Measurements from ENCODE around the gene APOF. TPM values are rescaled to one million over a fixed set of nuclear protein-coding genes. Genes with fewer than 3 reads are reported as not detected.

APOF gene
- total and polyA plus RNA-seq, 9 of the 15 experiments (the other 6 are each of a cell fraction or from before 2014, with no cell fraction given): 0.09 to 0.15 (median 0.12) TPM; not detected in 5

DNA sequence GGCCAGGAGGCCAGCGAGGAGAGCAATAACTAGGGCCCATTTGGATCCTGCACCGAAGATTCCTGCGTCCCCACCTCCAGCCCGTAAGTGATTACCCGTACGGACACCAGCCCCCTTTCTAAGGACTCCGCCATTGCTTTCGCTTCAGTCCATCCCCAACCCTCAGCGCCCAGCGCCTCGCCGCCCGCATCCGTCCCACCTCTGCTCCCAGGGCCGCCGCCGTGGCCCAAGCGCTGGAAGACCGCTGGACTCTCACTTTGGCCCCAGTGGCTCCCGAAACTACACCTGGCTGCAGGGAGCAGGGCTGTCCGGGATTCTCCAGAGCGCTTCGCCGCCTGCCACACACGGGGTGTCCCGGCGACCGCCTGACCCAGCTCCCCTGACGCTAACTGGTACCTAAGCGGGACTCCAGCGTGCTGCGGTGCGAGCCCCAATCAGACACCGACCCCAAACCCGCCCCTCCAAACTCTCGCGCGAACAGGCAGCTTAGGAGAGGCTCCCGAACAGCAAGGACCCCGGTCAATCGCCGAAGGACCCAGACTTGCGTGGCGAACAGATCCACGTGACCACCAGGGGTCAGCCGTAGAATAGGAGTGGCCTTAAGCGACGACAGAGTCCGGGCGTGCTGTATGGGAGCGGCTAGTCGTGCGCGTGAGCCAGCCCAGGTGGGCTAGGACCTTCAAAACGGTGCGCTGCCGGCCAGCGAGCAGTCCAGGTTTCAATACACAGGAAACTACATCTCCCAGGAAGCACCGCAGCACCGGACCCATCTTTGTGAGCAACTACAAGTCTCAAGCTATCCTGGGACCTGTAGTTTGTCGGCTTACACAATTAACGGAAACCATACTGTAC is 46.8 kb downstream of the APOF start, which contains the start of gene CNPY2 (continued):
- TF ChIP-seq MEF2A (IDR thresholded peaks at IDR 0.05; ENCODE audit: control insufficient read depth, low read depth, low read length) (no peak), ATF7 (IDR thresholded peaks at IDR 0.05) (peak; percentile 74), SRSF9 (IDR thresholded peaks at IDR 0.05; ENCODE audit: borderline replicate concordance, low read depth, low read length) (no peak), JUNB (CRISPR knock-in tag; conservative IDR thresholded peaks at IDR 0.05) (no peak), ZNF76 (CRISPR knock-in tag; IDR thresholded peaks at IDR 0.05; ENCODE audit: borderline replicate concordance) (no peak), STAT5B (CRISPR knock-in tag; IDR thresholded peaks at IDR 0.05) (no peak), DIDO1 (tag; IDR thresholded peaks at IDR 0.05; ENCODE audit: low read depth) (no peak), ZNF444 (CRISPR knock-in tag; IDR thresholded peaks at IDR 0.05) (no peak), ETV6 (IDR thresholded peaks at IDR 0.05; ENCODE audit: borderline replicate concordance in 1 of 2, low read depth in 2 of 2, low read length in 1 of 2) (no peak), ETV6 (CRISPR knock-in tag; IDR thresholded peaks at IDR 0.05; ENCODE audit: borderline replicate concordance) (no peak), POLR3G (IDR thresholded peaks at IDR 0.05; ENCODE audit: extremely low read depth, insufficient read length, insufficient replicate concordance) (no peak), KLF16 (IDR thresholded peaks at IDR 0.05) (no peak), ESRRA (IDR thresholded peaks at IDR 0.05; ENCODE audit: borderline replicate concordance, low read depth) (0 out of 2 replicates have a peak, but pooled peaks have one; percentile 24), CCNT2 (IDR thresholded peaks at IDR 0.05; ENCODE audit: borderline replicate concordance, extremely low read depth, insufficient read length, low read depth, low read length) (peak; percentile 53), HOXB6 (CRISPR knock-in tag; IDR thresholded peaks at IDR 0.05; ENCODE audit: borderline replicate concordance) (no peak), ZNF778 (CRISPR knock-in tag; IDR thresholded peaks at IDR 0.05) (no peak), TEAD1 (CRISPR knock-in tag; IDR thresholded peaks at IDR 0.05) (peak in 1 of 2 experiments; percentile 46; a peak in 1 of 4 replicates), CXXC5 (CRISPR knock-in tag; IDR thresholded peaks at IDR 0.05) (peak; percentile 89), POLR2B (IDR thresholded peaks at IDR 0.05; ENCODE audit: low read depth, partially characterized antibody) (peak; percentile 65)
- TF ChIP-seq, protein P1, sequence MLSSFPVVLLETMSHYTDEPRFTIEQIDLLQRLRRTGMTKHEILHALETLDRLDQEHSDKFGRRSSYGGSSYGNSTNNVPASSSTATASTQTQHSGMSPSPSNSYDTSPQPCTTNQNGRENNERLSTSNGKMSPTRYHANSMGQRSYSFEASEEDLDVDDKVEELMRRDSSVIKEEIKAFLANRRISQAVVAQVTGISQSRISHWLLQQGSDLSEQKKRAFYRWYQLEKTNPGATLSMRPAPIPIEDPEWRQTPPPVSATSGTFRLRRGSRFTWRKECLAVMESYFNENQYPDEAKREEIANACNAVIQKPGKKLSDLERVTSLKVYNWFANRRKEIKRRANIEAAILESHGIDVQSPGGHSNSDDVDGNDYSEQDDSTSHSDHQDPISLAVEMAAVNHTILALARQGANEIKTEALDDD (IDR thresholded peaks at IDR 0.05): peak; percentile 63; the same call in 1 of the 2 replicates
- TF ChIP-seq, protein P2, sequence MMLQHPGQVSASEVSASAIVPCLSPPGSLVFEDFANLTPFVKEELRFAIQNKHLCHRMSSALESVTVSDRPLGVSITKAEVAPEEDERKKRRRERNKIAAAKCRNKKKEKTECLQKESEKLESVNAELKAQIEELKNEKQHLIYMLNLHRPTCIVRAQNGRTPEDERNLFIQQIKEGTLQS (IDR thresholded peaks at IDR 0.05): peak; percentile 35; the same call in 1 of the 2 replicates
- TF ChIP-seq, protein P2 (CRISPR knock-in tag; conservative IDR thresholded peaks at IDR 0.05): 0 out of 2 replicates have a peak, but pooled peaks have one; percentile 49

All from K562 (cell line).